ENCODE data around the gene ZFAND3. TPM values are rescaled to one million over a fixed set of nuclear protein-coding genes. Genes with fewer than 3 reads are reported as not detected.
A peak's percentile ranks its signal among the peaks of the same experiment; 100 is the strongest.

The ZFAND3 gene, protein sequence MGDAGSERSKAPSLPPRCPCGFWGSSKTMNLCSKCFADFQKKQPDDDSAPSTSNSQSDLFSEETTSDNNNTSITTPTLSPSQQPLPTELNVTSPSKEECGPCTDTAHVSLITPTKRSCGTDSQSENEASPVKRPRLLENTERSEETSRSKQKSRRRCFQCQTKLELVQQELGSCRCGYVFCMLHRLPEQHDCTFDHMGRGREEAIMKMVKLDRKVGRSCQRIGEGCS
- total RNA-seq, result 10 to 100 TPM; 61.1 to 83.6 TPM
- long read RNA-seq, partial matches to known transcripts, result 2 of 10 reads
- long read RNA-seq, other reads (novel, unspliced or antisense), result 5 of 10 reads

DNA sequence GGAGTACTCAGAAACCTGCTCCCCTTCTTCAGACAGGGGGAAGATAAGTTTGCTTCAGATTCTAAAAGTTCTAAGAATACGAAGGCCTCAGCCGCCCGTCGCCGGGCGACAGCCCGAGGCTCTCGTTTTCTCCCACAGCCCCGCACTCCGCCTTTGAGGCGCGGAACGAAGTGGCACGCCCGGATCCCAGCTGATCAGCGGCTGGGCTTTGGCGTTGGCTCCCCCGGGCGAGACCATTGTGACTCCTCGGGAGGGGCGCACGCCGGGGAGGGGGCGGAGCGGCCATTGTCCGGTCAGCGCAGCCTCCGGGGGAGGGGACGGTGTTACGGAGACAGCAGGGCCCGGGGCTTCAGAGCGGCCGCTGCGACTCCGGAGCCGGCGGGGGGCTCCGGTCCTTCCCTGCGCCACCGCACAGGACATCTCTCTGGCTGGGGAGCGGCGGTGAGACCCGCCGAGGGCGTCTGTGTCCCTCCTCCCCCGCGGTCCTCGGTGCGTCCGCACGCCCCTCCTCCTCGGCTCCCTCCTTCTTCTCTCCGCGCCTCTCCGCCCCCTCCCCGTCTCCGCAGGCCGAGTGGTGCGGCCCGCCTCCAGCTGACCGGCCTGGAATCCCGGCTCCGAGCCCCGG, at the start of gene ZFAND3:
Gene ZFAND3, plus strand, starts transcription at position 551 of the 625 bp plus-strand sequence. CDS start 219 bp downstream, outside the sequence.
- peak; percentile 96 to 97 for ATAC-seq
- intact Hi-C loops (cut with DNase I), result no loop called here
- DNase-seq, result peak; percentile 97

DNA sequence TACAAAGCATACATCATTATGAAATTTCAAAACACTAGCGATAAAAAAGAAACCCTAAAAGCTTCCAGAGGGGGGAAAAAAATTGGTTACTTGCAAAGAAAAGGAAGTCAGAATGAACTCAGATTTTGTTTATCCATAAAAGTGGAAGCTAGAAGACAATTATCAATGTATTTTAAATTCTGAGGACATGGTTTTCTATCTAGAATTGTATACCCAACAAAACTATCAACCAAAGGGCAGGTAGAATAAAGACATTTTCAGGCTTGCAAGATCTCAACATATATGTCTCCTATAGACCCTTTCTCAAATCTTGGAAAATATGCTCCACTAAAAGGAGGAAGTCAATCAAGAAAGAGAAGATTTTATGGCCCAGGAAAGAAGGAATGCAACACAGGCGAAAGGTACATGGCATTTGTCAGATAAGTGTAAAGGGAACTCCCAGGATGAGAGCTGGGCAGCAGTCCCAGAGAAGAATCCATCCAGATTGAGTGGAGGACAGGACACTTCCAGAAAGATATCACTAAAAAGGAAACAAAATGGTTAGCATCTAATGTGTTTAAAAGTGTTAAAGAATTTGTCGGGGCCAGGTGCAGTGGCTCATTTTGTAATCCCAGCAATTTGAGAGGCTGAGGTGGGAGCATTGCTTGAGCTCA, 45.4 kb upstream of the ZFAND3 start:
- intact Hi-C loops (cut with DNase I), result no loop called here
- ATAC-seq (no peak), DNase-seq (no peak)

DNA sequence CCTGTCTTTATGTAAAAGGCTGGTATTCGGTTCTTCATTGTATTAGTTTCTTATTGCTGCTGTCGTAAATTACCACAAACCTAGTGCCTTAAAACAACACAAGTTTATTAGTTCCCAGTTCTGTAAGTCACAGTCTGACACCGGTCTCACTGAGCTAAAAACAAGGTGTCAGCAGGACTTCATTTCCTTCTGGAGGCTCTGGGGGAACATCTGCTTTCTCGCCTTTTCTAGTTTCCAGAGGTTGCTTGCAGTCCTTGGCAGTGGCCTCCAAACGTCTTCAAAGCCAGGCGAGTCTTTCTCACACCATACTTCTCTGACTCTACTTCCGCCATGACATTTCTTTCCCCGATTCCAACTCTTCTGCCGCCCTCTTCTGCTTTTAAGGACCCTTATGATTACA, 43.0 kb upstream of the ZFAND3 start:
- ATAC-seq (no peak), DNase-seq (no peak)
- intact Hi-C loops (cut with DNase I), result no loop called here

DNA sequence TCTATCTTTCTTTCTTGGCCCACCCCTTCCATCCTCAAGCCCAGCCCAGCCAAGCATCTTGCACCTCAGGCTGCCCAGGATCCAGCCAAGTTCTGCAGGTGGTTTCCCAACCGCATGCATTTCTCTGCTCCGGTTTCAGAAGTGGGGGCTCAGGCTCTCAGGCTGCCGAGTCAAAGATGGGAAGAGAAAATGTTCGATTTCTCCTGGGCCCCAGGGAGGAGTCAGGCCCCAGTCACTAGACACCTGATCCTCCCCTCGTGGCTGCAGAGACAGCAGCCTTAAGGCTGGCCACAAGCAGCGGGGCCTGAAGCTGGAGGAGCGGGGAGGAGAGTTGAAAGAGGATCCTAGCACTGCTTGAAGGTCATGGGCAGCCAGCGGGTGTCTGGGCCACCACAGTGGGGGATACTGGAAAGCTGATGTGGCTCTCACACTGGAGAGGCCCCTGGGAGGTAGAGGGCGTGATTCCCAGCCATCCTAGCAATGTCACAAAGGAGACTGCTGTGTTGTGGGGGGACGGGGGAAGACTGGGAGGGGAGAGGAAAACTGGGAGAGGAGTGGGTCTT, 42.2 kb upstream of the ZFAND3 start:
- DNase-seq (no peak), ATAC-seq (no peak)
- intact Hi-C loops (cut with DNase I), result no loop called here

DNA sequence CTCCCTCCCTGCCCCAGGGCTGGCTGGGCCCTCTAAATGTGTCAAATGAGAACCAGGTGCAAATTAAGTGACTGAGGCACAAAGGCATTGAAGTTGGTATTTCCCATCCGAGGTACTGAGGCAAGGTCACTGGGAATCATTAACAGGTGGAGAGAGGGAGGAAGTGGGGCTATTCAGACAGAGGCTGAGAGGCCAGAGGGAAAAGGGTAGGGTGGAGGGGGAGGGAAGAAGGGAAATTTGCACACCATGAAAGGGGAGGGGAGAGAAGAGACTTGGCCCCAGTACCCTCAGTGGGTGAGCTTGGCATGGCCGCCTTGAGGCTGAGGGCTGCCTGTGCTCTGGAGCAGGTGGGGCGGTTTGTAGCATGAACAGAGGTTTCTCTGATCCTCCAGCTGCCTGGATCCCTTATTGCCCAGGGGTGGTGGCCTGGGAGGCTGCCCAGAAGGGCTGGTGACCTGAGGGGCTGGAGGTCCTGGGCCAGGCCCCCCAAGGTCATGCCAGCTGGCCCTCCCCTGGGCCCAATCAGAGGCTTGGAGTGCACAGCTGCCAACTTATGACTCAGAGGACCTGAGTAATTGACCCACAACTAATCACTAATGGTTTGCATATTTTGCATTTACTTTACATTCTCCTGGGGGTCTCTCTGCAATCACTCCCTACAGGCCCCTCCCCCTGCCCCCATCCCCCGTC, 40.3 kb upstream of the ZFAND3 start:
- ATAC-seq (no peak), DNase-seq (no peak)
- intact Hi-C loops (cut with DNase I), result no loop called here

DNA sequence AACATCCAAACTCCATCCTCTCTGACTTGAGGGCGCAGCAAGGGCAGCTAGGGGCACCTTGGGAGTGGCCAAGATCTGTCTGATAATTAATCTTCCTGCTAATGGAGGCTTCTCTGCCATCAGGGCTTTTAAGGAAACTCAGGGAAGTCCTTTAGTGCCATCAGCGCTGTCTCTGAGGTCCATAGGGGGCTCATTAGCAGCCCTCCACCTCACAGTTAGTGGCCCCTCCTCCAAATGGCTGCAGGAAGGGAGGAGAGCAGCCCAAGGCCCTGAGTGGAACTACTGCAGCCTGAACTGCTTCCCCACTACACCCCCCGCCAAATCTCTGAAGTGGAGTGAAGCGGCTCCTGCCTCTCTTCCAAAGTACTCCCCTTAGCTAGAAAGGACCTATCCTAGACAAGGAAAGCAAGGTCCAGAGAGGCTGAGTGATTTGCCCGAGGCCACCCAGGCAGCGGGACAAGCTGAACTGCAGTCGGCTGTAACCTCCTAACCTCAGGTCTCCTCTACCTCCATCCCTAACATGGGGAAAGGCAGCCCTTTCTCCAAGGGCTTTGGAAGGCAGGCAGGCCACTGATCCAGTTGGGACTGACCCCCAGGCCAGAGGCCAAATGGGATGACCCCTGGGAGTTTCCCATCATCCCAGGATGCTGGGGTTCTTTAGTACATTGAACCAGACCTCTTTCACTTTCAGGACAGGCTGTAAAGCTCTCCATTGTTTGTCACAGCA, 39.5 kb upstream of the ZFAND3 start:
- DNase-seq (no peak), ATAC-seq (no peak)
- intact Hi-C loops (cut with DNase I), result no loop called here

DNA sequence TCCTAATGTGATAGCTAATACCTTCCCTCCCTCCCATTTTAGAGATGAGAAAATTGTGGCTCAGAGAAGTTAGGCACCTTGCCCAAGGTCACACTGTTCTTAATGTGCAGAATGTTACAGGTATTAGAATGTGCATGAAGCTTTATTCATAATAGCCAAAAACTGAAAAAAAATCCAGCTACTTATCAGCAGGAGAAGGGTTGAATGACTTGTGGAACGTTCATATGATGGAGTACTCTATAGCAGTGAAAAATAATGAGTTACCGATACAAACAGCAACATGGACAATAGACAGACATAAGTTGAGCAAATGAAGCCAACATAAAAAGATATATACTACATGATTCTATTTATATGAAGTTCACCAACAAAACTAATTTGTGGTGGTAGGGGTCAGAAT, 37.7 kb upstream of the ZFAND3 start:
- DNase-seq, result no peak
- intact Hi-C loops (cut with DNase I), result no loop called here
- no peak for ATAC-seq

DNA sequence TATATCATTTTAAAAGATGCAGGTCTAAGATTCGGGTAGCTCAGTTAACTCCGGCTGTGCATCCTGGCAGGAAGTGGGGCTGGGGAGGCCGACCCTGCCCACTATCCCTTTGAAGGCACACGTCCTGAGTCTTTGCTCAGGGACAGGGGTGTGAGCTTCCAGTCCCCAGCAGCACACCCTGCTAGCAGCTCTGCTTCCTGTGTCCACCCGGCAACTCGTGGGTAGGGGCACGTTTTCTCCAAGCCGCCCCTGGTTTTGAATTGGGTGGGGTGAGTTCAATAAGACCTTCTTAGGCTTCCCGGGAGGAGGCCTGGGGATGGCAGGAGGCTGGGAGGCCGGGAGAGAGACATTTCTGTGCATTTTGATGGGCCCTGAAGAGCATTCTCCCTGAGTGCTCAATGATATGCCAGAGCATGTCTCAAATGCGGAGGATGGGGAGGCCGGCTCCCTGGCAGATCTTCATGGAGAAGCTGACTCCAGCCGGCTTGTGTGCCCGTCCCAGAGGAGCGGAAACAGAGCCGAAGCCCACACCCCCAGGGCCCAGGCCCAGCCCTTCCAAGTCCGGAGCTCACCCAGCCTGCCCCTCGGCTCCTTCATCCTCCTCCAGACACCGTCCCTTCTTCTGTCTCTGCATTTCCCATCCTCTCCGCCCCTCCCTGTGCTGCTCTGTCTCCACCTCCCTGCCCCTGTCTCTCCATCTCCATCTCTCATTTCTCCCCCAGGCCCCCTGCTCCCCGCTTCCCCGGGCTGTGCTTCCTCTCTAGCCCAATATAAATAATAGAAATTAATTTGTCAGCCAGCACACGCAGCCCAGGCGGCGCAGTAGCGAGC, 36.3 kb upstream of the ZFAND3 start:
- intact Hi-C loops (cut with DNase I), result no loop called here
- DNase-seq, result peak; percentile 48
- ATAC-seq, result peak; percentile 33 to 67

DNA sequence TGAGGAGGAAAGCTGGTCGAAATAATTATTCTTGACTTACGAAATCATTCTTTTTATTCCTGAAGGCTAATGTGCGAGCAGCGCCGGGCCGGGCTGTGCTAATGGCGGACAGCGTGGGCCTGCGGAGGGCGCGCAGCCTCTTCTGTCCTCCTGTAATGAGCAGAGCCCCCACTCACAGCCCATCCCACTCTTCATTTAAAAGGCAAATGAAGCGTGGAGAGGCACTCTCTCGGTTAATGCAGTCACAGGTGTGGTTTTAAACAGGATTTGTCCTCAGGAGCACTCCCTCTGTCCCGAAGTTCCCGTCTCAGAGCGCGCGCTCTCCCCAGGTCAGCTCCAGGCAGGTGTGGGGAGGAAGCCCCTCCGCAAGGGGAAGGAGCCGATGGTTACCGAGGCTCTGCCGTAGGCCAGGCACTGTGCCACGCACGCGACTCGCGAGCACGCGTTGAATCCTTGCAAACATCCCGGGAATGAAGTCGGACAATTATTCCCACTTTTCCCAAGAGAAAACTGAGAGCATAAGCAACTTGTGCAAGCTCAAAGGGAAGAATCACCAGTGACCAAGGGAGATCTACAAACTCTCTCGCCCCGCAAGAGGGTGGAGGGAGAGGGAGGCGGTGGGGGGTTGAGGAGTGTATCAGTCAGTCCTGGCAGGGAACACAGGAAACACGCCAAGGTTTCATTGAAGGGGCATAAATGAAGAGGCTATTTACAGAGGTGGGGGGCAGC, 35.5 kb upstream of the ZFAND3 start:
- ATAC-seq, result peak; percentile 68 to 72
- DNase-seq, result peak; percentile 44
- intact Hi-C loops (cut with DNase I), result no loop called here

DNA sequence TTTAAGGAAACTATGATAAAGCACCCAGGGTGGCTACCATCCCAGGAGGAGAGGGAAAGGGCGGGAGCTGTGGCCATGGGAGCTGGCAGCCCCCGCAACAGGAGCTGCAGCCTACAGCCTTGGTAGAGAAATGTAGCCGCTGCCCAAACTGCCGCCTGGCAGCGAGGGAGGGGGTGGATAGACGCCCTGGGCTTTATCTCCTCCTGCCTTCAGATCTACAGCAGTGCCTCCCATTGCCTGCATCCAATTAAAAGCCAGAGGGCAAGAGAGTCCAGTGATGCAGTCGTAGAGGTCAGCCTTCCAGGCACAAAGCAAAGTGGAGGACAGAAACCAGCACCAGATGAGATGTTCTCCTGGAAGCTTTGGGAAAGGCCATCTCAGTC, 35.0 kb upstream of the ZFAND3 start:
- DNase-seq (no peak), ATAC-seq (peak; percentile 43 to 79)
- intact Hi-C loops (cut with DNase I), result no loop called here

DNA sequence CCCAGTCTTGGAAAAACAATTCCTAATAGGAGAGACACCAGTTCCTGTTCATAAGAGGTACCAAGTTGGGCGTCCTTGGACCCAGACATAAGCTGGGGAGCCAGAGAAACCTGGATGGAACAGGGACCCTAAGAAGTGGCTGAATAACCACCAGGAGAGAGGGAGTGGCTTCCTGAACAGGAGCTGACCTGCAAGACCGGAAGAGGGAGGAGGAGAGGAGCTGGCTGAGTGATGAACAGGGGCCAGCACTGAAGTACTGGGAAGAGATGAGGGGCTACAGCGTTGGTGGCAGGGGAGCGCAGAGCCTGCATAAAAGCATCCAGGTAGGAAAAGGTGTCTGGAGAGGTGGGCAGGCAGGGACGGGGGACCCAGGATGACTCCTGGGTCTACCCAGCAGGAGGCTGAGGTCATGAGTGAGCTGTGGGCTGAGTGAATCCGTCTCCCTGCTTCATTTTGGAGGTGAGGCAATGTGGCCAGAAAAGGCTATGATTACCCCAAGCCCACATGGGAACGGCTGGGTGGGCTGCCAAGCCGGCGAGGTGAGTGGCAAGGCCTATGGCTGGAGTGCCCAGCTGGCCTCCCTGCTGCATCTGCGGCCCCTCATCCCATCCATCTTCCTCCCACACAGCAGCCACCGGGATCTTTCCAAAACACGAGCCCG, 34.4 kb upstream of the ZFAND3 start:
- ATAC-seq (no peak), DNase-seq (no peak)
- intact Hi-C loops (cut with DNase I), result no loop called here

DNA sequence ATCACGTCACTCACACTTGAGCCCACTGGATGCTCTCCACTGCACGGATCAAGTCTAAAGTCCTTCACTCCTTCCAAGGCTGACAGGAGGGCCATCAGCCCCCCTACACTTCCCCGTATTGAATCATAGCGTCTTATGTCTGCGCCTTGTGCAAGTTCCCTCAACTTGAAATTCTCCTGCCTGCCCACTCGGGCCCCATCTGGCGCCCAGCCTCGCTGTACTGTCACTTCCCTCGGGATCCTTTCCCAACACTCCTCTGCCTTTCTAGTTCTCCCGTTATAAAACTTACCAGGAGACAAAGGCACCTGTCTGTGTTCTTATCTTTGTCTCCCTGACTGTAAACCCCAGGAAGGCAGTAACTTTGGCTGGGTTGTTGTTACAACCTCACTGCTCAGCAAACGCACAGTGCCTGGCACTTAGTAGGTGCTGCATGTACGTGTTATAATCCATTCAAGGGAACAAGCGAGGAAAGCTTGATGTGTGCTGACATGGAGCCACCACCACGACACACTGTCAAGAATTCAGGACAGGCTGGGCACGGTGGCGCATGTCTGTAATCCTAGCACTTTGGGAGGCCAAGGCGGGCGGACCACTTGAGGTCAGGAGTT, 33.8 kb upstream of the ZFAND3 start:
- ATAC-seq (no peak), DNase-seq (no peak)
- intact Hi-C loops (cut with DNase I), result no loop called here

DNA sequence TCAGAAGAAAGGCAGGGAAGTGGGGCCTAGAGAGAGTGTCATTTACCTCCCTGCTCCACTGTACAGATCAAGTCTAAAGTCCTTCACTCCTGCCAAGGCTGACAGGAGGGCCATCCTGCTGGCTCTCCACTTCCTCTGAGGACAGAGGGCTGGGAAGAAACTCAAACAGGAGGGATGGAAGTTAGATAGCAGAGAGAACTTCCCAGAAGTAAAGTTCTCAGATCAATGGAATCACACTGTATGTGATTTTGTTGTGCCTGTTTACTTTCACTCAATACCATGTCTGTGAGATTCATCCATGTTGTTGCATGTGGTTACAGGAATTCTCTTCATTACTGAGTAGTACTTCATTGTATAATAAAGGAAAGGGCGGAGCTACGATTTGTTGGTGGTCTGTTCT, 32.3 kb upstream of the ZFAND3 start:
- DNase-seq (no peak), ATAC-seq (no peak)
- intact Hi-C loops (cut with DNase I), result no loop called here

DNA sequence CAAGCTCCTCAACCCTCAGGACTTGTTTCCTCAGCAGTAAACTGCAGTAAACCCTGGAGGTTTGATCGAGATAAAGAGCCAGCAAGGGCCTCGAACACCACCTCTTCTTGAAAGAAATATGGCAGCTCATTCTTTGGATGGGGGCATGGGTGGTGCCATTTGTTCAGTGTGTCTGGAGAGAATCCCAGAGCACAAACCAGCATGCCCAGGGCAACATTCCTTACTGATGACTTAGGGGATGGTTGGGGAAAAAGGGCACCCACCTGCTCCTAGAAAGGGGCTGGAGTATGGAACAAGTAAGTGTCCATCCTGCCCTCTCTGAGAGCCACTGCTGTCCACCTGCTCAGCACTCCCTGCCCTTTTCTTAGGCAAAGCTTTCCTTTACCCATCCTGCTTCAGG, 31.3 kb upstream of the ZFAND3 start:
- ATAC-seq, result no peak
- DNase-seq, result no peak
- intact Hi-C loops (cut with DNase I), result no loop called here

DNA sequence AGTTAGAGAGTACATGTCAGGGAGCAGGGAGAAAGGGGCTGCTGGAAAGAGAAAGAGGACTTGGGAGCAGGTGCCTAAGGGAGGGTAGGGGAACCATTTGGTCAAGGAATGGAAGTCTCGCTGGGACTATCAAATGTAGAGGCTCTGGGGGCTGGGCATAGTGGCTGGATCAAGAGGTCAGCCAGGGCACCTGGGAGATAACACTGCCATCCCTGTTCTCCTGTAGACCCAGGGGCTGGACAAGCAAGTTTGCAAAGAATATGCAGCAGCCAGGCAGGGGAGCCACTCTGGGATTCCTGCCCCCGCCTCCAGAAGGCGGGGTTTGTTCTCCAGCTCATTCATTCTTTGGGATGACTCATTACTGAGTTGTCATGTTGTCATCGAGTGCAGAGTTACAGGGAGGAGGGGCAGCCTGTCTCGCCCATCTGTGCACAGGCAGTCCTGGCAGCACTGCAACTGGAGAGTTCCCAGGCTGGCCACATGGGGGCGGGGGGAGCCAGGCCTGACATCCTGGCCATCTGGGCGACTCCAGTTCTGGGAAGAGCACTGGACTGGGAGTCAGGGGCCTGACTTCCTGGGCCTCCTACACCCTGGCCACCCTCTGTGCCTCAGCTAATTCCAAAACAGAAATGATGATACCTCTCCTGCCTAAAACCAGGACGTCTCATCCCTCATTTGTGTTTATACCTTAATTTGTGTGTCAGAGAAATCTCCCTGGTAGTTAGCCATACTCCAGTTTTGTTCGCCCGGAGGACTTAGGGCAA, 28.2 kb upstream of the ZFAND3 start:
- DNase-seq (peak; percentile 93), ATAC-seq (peak; percentile 98 to 99)
- intact Hi-C loops (cut with DNase I), result loop anchor here in 1 of 2 donors (5.0 to 10.0 kb wide), 2 partner anchors 216 to 703 kb away; no protein-coding TSS in a partner anchor

Data from left cardiac atrium (tissue), 4 donors.